GM18519 (cell line): ENCODE results near the gene PPP6C.
"Not testable (repeated sequence)": the region's sequence is repeated elsewhere in the genome, so short reads cannot be mapped to it uniquely, and the experiment has no call there.

Experiments
- ATAC-seq: cut with Tn5 transposase; IDR thresholded peaks from one replicate; pipeline ENCODE4 v1.9.1; 2021; ENCODE audit warnings: mild to moderate bottlenecking, moderate library complexity; ENCODE audit not compliant: unreplicated experiment, low FRiP score

The PPP6C gene

GRCh38 chr9:125143377-125144090 lies 46.1 kb downstream of the PPP6C start, which contains the start of gene SCAI:
Gene SCAI, minus strand, starts transcription at chr9:125143528. Its CDS starts 91 bp downstream, at chr9:125143437.
- ATAC-seq: peak; percentile 94

- ATAC-seq: no peak
Measured at GRCh38 chr9:125142560-125143376, 46.8 kb downstream of the PPP6C start.

DNA sequence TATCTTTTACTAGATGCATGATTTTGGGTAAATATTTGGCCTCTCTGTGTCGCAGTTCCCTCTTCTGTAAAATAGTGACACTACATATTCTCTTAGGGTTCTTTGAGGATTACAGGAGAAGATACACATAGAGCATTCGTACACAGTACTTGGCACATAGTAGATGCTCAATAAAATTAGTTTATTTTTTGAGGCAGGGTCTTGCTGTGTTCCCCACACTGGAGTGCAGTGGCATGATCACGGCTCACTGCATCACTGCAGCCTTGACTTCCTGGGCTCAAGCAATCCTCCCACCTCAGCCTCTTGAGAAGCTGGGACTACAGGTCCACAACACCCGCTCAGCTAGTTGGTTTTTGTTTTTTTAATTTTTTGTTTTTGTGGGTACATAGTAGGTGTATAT lies 47.9 kb downstream of the PPP6C start:
- no peak for ATAC-seq

- no peak for ATAC-seq
Measured at GRCh38 chr9:125141251-125141650, 48.4 kb downstream of the PPP6C start.

DNA sequence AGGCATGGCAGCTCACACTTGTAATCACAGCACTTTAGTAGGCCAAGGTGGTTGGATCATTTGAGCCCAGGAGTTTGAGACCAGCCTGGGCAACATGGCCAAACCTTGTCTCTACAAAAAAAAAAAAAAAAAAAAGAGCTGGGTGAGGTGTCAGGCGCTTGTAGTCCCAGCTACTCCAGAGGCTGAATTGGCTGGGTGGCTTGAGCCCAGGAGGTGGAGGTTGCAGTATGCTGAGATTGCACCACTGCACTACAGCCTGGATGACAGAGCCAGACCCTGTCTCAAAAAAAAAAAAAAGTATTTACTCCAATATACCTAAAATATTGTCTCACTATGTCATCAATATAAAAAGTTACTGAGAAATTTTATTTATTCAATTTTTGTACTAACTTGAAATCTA lies 49.0 kb downstream of the PPP6C start:
- ATAC-seq: no peak

- ATAC-seq: no peak
Measured at GRCh38 chr9:125137200-125137599, 52.4 kb downstream of the PPP6C start.

DNA sequence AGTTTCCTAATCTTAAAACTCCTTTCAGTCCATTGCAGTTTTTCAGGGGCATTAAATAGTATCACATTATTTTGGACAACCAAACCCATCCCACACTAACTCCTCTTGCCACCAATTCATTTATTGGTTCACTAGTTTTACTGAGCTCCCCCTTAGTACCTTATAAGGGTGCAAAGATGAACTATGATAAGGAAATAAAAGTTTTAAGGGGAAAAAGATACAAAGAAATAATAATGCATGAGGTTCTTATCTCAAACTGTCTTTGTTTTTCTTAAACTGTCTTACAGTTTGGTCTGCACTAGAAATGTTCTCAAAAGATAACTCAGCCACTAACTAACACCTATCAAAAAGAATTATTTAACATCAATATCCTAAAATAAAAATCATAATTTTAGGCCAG lies 54.6 kb downstream of the PPP6C start:
- no peak for ATAC-seq

DNA sequence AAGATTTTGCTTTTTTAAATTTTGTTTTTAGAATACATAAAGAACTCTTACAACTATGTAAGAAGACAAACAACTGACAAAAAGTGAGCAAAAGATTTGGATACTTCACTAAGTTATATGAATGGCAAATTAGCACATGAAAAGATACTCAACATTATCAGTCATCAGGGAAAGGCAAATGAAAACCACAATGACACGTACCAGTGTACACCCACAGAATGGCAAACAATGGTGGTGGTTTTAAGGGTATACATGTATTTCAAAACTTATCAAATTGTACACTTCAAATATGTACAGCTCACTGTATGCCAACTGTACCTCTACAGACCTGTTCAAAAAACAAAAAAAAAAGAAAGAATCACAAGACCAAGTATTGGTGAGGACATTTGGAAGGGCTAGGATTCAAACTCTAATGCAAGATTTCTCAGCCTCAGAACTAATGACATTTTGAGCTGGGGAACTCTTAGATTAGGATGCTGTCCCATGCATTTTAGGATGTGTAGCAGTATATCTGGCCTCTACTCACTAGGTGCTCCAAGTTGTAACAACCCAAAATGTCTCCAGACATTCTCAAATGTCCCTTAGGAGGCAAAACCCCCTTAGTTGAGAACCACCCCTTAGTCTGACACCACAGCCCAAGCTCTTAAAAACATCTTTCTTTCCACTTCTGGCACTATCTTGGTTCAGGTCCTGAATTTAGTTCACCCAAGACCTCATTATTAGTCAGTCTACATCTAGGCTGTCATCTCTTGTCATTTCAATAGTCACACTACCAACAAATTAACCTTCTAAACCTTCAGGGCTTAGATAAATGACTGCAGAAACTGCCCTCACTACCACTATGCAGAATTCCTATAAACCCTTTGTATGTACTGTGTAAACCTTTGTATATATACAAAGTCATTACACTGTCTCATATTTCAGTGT lies 55.9 kb downstream of the PPP6C start:
- no peak for ATAC-seq

DNA sequence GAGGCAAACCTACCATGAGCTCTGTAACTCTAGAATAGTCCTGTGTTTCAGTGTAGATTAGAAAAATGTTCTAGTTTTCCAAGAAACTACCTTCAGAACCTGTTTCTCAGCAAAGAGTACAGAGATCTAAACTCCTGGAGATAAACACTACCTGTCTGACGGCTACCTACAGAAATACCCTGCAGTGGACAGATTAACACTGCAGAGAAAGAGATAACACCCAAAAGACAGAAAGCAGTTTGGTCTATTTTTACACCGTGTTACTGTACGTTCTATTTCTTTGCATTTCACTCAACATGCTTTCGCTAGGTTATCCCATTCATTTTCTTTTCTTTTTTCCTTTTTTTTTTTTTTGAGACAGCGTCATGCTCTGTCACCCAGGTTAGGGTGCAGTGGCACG lies 57.8 kb downstream of the PPP6C start:
- no peak for ATAC-seq

DNA sequence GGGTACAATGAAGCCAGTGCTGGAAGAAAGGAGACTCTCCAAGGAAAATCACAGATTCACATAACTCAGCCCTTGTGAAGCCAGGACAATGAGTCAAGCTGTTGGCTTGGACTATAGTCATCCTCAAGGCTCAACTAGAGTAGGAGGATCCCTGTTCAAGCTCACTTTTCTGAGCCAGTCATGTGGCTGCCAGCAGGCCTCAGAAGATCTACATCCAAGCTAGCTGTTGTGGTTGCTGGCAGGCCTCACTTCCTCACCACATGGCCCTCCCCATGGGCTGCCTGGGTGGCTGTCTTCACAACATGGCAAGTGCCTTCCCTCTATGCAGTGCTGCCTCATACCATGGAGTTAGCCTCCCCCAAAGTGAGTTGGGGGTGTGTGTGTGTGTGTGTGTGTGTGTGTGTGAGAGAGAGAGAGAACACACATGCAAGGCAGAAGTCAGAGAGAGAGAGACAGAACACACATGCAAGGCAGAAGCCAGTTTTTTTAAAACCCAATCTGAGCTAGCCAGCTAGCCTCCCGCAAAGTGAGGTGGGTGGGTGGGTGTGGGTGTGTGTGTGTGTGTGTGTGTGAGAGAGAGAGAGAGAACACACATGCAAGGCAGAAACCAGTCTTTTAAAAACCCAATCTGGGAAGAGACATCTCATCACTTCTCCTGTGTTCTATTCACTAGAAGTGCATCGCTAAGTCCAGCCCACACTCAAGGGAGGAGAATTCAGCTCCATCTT lies 63.4 kb downstream of the PPP6C start:
- ATAC-seq: peak; percentile 71

DNA sequence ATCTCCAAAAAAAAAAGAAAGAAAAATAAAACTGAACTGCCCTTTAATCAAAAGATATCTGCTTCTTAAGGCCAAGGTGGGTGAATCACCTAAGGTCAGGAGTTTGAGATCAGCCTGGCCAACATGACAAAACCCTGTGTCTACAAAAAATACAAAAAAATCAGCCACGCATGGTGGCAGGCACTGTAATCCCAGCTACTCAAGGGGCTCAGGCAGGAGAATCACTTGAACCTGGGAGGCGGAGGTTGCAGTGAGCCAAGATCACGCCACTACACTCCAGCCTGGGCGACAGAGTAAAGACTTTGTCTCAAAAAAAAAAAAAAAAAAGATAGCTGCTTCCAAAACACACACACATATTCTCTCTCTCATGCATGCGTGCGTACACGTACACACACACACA lies 64.1 kb downstream of the PPP6C start:
- no peak for ATAC-seq

GRCh38 chr9:125121146-125121545 lies 68.5 kb downstream of the PPP6C start:
- no peak for ATAC-seq

DNA sequence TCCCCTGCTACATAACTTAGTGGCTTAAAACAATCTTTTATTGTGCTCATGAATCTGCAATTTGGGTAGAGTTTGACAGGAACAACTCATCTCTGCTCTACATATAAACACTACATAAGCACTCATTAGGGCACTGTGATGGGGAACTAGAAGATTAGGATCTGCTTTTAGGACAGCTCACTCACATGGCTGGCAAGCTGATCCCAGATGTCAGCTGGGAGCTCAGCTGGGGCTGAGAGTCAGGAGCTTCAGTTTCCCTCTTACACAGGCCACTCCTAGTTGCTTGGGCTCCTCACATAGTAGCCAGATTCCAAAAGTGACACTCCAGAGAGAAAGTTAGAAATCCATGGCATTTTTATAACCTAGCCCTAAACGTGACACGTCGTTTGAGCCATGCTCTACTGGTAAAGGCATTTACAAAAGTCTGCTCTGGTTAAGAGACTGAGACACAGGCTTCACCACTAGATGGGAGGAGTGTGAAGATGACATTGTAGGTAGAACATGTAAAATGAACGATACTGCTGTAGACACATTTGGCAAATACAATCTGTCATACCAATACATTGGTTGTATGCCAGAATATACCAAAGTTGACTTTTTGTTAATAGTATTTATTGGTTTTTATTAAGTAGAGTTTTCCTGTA lies 69.8 kb downstream of the PPP6C start:
- no peak for ATAC-seq

GRCh38 chr9:125118696-125119095 lies 70.9 kb downstream of the PPP6C start:
- ATAC-seq: not testable (repeated sequence)

- ATAC-seq: not testable (repeated sequence)
Measured at GRCh38 chr9:125114503-125114902, 75.1 kb downstream of the PPP6C start.

DNA sequence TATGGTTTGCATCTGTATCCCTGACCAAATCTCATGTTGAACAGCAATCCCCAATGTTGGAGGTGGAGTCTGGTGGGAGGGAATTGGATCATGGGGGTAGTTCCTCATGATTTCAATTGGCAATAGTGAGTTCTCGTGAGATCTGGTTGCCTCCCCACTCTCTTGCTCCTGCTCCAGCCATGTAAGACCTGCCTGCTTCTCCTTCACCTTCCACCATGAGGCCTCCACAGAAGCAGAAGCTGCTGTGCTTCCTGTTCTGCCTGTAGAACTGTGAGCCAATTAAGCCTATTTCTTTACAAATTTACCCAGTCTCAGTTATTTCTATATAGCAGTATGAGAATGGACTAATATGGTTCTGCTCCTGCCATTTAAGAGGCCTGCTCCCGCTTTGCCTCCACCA lies 79.1 kb downstream of the PPP6C start:
- no peak for ATAC-seq

DNA sequence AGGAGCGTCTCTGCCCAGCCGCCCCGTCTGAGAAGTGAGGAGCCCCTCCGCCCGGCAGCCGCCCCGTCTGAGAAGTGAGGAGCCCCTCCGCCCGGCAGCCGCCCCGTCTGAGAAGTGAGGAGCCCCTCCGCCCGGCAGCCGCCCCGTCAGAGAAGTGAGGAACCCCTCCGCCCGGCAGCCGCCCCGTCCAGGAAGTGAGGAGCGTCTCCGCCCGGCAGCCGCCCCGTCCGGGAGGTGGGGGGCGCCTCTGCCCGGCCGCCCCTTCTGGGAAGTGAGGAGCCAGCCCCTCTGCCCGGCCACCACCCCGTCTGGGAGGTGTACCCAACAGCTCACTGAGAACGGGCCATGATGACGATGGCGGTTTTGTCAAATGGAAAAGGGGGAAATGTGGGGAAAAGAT lies 81.1 kb downstream of the PPP6C start:
- not testable (repeated sequence) for ATAC-seq

- ATAC-seq: no peak
Measured at GRCh38 chr9:125106285-125106893, 83.2 kb downstream of the PPP6C start.

GRCh38 chr9:125103770-125104460 lies 85.7 kb downstream of the PPP6C start:
- ATAC-seq: no peak
